ENCODE measurements around the gene SULT2A1.
A peak's percentile ranks its signal among the peaks of the same experiment; 100 is the strongest.
"Not testable (repeated sequence)": the region's sequence is repeated elsewhere in the genome, so short reads cannot be mapped to it uniquely, and the experiment has no call there.

SULT2A1 gene

DNA sequence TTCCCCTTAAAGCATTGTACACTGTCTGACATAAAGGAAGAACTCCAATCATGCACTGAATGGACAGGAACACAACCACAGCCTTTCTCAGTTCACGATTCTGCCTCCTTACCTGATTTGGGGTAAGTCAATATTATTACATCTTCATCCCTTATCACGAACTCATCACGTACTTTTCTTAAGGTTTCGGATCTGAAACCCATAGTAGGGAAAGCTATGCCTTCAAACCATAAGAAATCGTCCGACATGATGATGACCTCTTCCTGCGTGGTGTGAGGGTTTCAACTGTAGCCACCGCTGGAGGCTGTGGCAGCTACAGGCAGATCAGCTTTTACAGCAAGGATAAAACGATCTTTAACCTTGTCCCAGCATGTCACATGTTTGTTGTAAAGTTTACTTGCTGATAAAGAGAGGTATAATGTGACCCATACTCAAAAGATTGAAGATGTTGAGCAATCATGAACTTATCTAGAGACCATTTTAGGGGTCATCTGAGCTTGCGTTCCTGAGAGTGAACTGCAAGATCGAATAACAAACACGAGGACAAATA, at the start of gene SULT2A1:
Gene SULT2A1, minus strand, starts transcription at position 306 of the 550 bp plus-strand sequence. Its CDS starts 58 bp downstream, at position 248.
- DNase-seq = no peak

- DNase-seq = not testable (repeated sequence)
Measured at GRCh38 chr19:47928581-47928980, 42.5 kb upstream of the SULT2A1 start.

GRCh38 chr19:47920107-47920506, 34.0 kb upstream of the SULT2A1 start:
- DNase-seq = not testable (repeated sequence)

GRCh38 chr19:47910191-47910590, 24.1 kb upstream of the SULT2A1 start:
- not testable (repeated sequence) for DNase-seq

GRCh38 chr19:47909350-47909749, 23.2 kb upstream of the SULT2A1 start:
- not testable (repeated sequence) for DNase-seq

GRCh38 chr19:47901370-47901769, 15.3 kb upstream of the SULT2A1 start:
- no peak for DNase-seq

- DNase-seq = no peak
Measured at GRCh38 chr19:47899335-47899734, 13.2 kb upstream of the SULT2A1 start.

GRCh38 chr19:47897861-47898260, 11.7 kb upstream of the SULT2A1 start:
- no peak for DNase-seq

GRCh38 chr19:47896773-47897172, 10.7 kb upstream of the SULT2A1 start:
- no peak for DNase-seq

GRCh38 chr19:47896019-47896418, 9.9 kb upstream of the SULT2A1 start:
- no peak for DNase-seq

DNA sequence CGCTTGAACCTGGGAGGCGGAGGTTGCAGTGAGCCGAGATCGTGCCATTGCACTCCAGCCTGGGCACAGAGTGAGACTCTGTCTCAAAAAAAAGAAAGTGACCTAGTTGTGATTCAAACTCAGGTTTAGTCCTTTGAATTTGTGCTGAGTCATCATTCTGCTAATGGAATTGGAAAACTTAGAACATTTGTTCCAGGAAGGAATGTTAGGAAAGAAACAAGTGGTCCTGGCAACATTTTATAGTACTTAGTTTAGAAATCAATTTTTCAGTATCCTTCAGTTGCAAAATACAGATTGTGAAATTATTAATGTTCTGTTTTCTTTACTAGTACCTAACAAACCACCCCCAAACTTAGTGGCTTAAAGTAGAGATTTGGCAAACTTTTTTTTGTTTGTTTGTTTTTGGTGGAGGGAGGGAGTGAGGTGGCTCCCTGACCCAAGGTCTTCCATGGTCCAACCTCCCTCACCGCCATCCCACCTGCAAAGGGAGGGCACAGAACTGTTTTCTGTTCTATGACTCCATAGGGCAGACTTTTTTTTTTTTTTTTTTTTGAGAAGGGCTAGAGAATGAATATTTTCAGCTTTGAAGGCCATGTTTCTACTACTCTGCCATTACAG, 9.2 kb upstream of the SULT2A1 start:
- DNase-seq = no peak

- DNase-seq = no peak
Measured at GRCh38 chr19:47891923-47892666, 6.0 kb upstream of the SULT2A1 start.

GRCh38 chr19:47891622-47891922, 5.5 kb upstream of the SULT2A1 start:
- no peak for DNase-seq

DNA sequence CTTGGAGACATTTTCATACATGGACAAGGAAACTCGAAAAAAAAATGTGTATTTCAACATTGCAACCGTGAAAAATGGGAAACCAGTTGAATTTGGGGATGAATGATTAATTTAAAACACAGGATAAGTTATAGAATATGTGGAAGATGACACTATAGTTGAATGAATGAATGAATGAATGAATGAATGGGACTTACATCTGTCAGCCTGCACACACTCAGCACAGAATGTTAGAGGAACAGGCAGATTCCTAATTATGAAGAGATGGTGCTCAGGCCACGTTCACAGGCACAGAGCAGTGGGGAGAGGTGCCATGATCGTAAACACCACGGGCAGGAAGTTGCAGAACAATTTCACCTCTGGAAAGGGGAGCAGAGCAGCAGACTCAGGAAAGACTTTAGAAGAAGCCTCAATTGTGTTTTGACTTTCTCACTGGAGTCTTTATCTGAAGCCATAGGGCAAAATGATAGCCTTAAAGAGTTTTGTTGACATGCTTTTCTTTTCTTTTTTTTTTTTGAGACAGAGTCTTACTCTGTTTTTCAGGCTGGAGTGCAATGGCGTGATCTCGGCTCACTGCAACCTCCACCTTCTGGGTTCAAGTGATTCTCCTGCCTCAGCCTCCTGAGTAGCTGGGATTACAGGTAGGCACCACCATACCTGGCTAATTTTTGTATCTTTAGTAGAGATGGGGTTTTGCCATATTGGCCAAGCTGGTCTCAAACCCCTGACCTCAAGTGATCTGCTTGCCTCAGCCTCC, 4.9 kb upstream of the SULT2A1 start:
- no peak for DNase-seq

- no peak for DNase-seq
Measured at GRCh38 chr19:47885067-47885463, 1.1 kb downstream of the SULT2A1 start.

DNA sequence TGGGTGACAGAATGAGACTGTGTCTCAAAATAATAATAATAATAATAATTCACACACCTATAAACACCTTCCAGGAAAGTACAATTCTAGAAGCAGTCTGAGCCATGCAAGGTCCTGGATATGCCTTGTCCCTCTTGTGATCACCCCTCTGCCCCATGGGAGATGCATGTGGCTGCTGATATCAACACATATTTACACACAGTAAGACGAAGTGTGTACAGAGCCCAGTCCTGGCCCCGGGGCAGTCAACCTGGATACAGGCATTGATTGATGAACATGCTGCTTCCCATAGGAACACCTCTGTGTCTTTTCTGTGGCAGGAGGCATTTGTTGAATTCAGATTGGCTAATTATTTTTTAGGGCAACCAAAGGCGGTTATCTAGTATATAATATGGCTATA, 3.2 kb downstream of the SULT2A1 start:
- DNase-seq = no peak

- DNase-seq = no peak
Measured at GRCh38 chr19:47881757-47882156, 4.4 kb downstream of the SULT2A1 start.

DNA sequence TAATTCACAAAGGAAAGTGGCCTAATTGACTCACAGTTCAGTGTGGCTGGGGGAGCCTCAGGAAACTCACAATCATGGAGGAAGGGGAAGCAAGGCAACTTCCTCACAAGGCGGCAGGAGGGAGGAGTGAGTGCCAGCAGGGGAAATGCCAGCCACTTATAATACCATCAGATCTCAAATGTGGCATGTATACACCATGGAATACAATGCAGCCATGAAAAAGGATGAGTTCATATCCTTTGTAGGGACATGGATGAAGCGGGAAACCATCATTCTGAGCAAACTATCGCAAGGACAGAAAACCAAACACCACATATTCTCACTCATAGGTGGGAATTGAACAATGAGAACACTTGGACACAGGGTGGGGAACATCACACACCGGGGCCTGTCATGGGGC, 6.7 kb downstream of the SULT2A1 start:
- not testable (repeated sequence) for DNase-seq

- DNase-seq = no peak
Measured at GRCh38 chr19:47878906-47879305, 7.2 kb downstream of the SULT2A1 start.

DNA sequence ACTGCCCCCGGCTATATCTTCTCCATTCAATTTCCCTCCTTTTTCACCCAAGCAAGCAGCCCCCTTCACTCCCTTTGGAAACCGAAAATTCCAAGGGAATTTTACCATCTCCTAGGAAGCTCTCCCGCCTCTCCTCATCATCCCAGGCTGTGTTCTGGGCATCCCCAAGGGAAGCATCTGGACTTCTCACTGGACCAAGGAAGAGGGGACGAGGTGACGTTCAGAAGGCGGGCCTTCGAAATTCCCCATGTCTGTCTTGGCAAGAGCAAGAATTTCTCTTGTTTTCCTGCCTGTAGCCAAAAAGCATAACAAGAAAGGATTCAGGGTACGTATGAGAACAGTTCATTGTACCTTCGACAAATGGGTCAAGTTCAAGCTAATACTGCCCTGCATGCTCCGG, 20.9 kb downstream of the SULT2A1 start:
- DNase-seq = no peak

GRCh38 chr19:47863514-47863936, 22.6 kb downstream of the SULT2A1 start:
- DNase-seq = peak; percentile 66

- no peak for DNase-seq
Measured at GRCh38 chr19:47861630-47862029, 24.5 kb downstream of the SULT2A1 start.

DNA sequence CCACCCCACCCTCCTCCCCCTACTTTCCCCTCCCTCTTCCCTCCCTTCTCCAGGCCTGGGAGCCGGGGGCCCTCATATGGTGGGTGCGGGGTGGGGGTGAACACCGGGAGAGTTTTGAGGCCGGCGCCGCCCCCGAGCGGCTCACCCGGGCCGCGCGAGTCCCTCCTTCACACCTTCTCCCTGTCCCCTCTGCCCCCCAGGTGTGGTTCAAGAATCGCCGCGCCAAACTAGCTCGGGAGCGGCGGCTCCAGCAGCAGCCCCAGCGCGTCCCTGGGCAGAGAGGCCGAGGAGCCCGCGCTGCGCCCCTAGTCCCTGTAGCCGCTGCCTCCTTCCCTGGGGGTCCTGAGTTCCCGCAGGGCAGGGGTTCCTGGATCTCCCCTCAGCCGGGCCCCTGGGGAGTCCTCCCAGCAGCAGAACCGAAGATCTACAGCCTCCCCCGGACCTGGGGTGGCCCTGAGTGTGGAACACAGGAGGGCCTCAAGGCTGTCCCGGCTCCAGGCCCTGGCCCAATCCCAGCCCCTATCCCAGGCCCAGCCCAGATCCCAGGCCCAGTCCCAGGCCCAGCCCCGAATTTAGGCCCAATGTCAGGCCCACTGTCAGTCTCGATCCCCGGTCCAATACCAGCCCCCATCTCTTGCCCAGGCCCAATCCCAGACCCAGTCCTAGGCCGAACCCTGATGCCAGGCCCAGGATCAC, 25.4 kb downstream of the SULT2A1 start:
- no peak for DNase-seq
